WTC11 (cell line): Measurements from ENCODE around the gene PCDH9. TPM values are rescaled to one million over a fixed set of nuclear protein-coding genes. Genes with fewer than 3 reads are reported as not detected.

Experiments used
- ATAC-seq: fragments of 200-7000 bp; cut with Tn5 transposase; 2 replicates; pipeline ENCODE4 v1.10.0; 2021; ENCODE audit warnings: mild to moderate bottlenecking, moderate library complexity
- CTCF ChIA-PET: fragments of 300-600 bp; sonication (Branson Sonifier 250); formaldehyde crosslinking; loops from one replicate; lab custom pipeline; 2021; ENCODE audit warnings: antibody characterized with exemption; lab: Charles Lee
- POLR2A ChIA-PET: fragments of 350-600 bp; sonication (Branson Sonifier 250); formaldehyde crosslinking; loops from one replicate; lab custom pipeline; 2021; ENCODE audit warnings: antibody characterized with exemption; lab: Charles Lee
- DNase-seq: peaks from one replicate; pipeline ENCODE4 v3.0.0; 2021; ENCODE audit warnings: low spot score
- H3K27ac Mint-ChIP-seq: 2 replicates; pipeline ENCODE4 v1.8.0; 2021; ENCODE audit warnings: mixed read lengths
- H3K27me3 Mint-ChIP-seq: 2 replicates; pipeline ENCODE4 v1.8.0; 2021; ENCODE audit warnings: low read depth, mild to moderate bottlenecking, moderate library complexity, mixed read lengths
- H3K36me3 Mint-ChIP-seq: 2 replicates; pipeline ENCODE4 v1.8.0; 2021; ENCODE audit warnings: mixed read lengths
- H3K4me1 Mint-ChIP-seq: 2 replicates; pipeline ENCODE4 v1.8.0; 2022; ENCODE audit warnings: mixed read lengths
- H3K4me3 Mint-ChIP-seq: 2 replicates; pipeline ENCODE4 v1.8.0; 2021; ENCODE audit warnings: mild to moderate bottlenecking, moderate library complexity, mixed read lengths
- H3K9me3 Mint-ChIP-seq: 2 replicates; pipeline ENCODE4 v1.8.0; 2021; ENCODE audit warnings: mixed read lengths
- ETV6 ChIP-seq: sonication (generic); formaldehyde crosslinking; IDR thresholded peaks from 2 replicates; pipeline ENCODE4 v1.8.1; 2022; ENCODE audit warnings: mild to moderate bottlenecking, missing genetic modification reagents
- FOXK1 ChIP-seq: sonication (generic); formaldehyde crosslinking; IDR thresholded peaks from 2 replicates; pipeline ENCODE4 v1.8.0; 2022; ENCODE audit warnings: mild to moderate bottlenecking, moderate library complexity, missing genetic modification reagents
- FOXP1 ChIP-seq: sonication (generic); formaldehyde crosslinking; IDR thresholded peaks from 2 replicates; pipeline ENCODE4 v1.8.0; 2022; ENCODE audit warnings: missing genetic modification reagents, mild to moderate bottlenecking, moderate library complexity, borderline replicate concordance
- GABPB1 ChIP-seq: sonication (generic); formaldehyde crosslinking; IDR thresholded peaks from 2 replicates; pipeline ENCODE4 v1.8.1; 2023; ENCODE audit warnings: mild to moderate bottlenecking, missing genetic modification reagents
- IRF2 ChIP-seq: sonication (generic); formaldehyde crosslinking; IDR thresholded peaks from 2 replicates; pipeline ENCODE4 v1.8.0; 2022; ENCODE audit warnings: low read depth, missing genetic modification reagents, borderline replicate concordance
- JAZF1 ChIP-seq: fragments of 250-450 bp; sonication (Bioruptor Pico); IDR thresholded peaks from 2 replicates; pipeline ENCODE4 v1.9.0; 2021; ENCODE audit warnings: moderate library complexity, mild to moderate bottlenecking, inconsistent platforms
- KAT7 ChIP-seq: sonication (generic); formaldehyde crosslinking; IDR thresholded peaks from 2 replicates; pipeline ENCODE4 v1.8.1; 2023; ENCODE audit warnings: missing genetic modification reagents, mild to moderate bottlenecking, borderline replicate concordance
- NFE2L1 ChIP-seq: sonication (generic); formaldehyde crosslinking; IDR thresholded peaks from 2 replicates; pipeline ENCODE4 v1.8.1; 2023; ENCODE audit warnings: missing genetic modification reagents
- NR1H2 ChIP-seq: sonication (generic); formaldehyde crosslinking; IDR thresholded peaks from 2 replicates; pipeline ENCODE4 v1.9.0; 2021; ENCODE audit warnings: mild to moderate bottlenecking, moderate library complexity, missing genetic modification reagents
- NR3C1 ChIP-seq: sonication (generic); formaldehyde crosslinking; conservative IDR thresholded peaks from 2 replicates; pipeline ENCODE4 v1.8.1; 2023; ENCODE audit warnings: low read depth, mild to moderate bottlenecking, missing genetic modification reagents
- OVOL2 ChIP-seq: fragments of 250-450 bp; sonication (Bioruptor Pico); IDR thresholded peaks from 2 replicates; pipeline ENCODE4 v1.9.0; 2021; ENCODE audit warnings: mild to moderate bottlenecking, borderline replicate concordance
- PRRX2 ChIP-seq: fragments of 250-450 bp; sonication (Bioruptor Pico); IDR thresholded peaks from 2 replicates; pipeline ENCODE4 v1.8.0; 2021; ENCODE audit warnings: mild to moderate bottlenecking
- SMAD3 ChIP-seq: sonication (generic); formaldehyde crosslinking; IDR thresholded peaks from 2 replicates; pipeline ENCODE4 v1.8.0; 2022; ENCODE audit warnings: missing genetic modification reagents, mild to moderate bottlenecking, borderline replicate concordance
- SMAD4 ChIP-seq: sonication (generic); formaldehyde crosslinking; IDR thresholded peaks from 2 replicates; pipeline ENCODE4 v1.8.0; 2022; ENCODE audit warnings: mild to moderate bottlenecking, missing genetic modification reagents
- ZMAT4 ChIP-seq: fragments of 250-450 bp; sonication (Bioruptor Pico); IDR thresholded peaks from 2 replicates; pipeline ENCODE4 v1.9.0; 2021; ENCODE audit warnings: mild to moderate bottlenecking
- ZNF121 ChIP-seq: sonication (generic); formaldehyde crosslinking; IDR thresholded peaks from 2 replicates; pipeline ENCODE4 v1.8.0; 2023; ENCODE audit warnings: missing genetic modification reagents
- ZNF263 ChIP-seq: sonication (generic); formaldehyde crosslinking; IDR thresholded peaks from 2 replicates; pipeline ENCODE4 v1.8.1; 2022; ENCODE audit warnings: low read depth, mild to moderate bottlenecking, moderate library complexity, missing genetic modification reagents
- ZSCAN18 ChIP-seq: fragments of 250-450 bp; sonication (Bioruptor Pico); IDR thresholded peaks from 2 replicates; pipeline ENCODE4 v2.1.2; 2022; ENCODE audit warnings: mild to moderate bottlenecking, moderate library complexity
- total RNA-seq: library from RNA; stranded (reverse); gene quantifications from 3 replicates; pipeline ENCODE4 v1.2.3, GENCODE V29; 2021
- TF ChIP-seq, protein P1 (sequence below): fragments of 250-450 bp; sonication (Bioruptor Pico); conservative IDR thresholded peaks from 2 replicates; pipeline ENCODE4 v1.9.0; 2021; ENCODE audit warnings: mild to moderate bottlenecking
- TF ChIP-seq, protein P2 (sequence below): sonication (generic); formaldehyde crosslinking; IDR thresholded peaks from 2 replicates; pipeline ENCODE4 v1.8.0; 2023; ENCODE audit warnings: mild to moderate bottlenecking, missing genetic modification reagents
- TF ChIP-seq, protein P3 (sequence below): sonication (generic); formaldehyde crosslinking; IDR thresholded peaks from 2 replicates; pipeline ENCODE4 v1.8.1; 2022; ENCODE audit warnings: low read depth, missing genetic modification reagents, borderline replicate concordance
- TF ChIP-seq, protein P4 (sequence below): fragments of 250-450 bp; sonication (Bioruptor Pico); IDR thresholded peaks from 2 replicates; pipeline ENCODE4 v1.9.0; 2021; ENCODE audit warnings: mild to moderate bottlenecking, borderline replicate concordance
- TF ChIP-seq, protein P5 (sequence below): sonication (generic); formaldehyde crosslinking; IDR thresholded peaks from 2 replicates; pipeline ENCODE4 v1.8.0; 2022; ENCODE audit warnings: mild to moderate bottlenecking, missing genetic modification reagents

The PCDH9 gene
- total RNA-seq, 1 experiment from 2014 or later = 0.48 TPM

DNA sequence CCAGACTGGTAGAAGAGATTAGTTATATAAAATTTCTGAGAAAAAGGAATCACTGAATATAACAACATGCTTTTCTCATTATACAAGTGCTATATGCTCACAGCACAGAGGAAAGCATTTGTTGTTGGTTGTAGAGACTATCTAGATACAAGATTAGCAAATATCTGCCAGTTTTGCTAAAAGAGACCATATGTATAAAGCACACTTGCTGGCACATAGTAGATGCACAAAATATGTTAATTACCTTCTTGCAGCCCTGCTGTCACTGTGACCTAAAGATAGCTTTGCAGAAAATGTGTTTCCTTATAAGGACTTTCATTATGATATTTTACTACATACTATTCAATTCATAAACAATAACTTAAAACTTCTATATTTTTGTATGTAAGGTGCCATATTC lies 755.1 kb downstream of the PCDH9 start:
- TF ChIP-seq SMAD3 (CRISPR knock-in tag) = no peak
- TF ChIP-seq OVOL2 = no peak
- TF ChIP-seq ETV6 (CRISPR knock-in tag) = no peak
- TF ChIP-seq, protein P1, sequence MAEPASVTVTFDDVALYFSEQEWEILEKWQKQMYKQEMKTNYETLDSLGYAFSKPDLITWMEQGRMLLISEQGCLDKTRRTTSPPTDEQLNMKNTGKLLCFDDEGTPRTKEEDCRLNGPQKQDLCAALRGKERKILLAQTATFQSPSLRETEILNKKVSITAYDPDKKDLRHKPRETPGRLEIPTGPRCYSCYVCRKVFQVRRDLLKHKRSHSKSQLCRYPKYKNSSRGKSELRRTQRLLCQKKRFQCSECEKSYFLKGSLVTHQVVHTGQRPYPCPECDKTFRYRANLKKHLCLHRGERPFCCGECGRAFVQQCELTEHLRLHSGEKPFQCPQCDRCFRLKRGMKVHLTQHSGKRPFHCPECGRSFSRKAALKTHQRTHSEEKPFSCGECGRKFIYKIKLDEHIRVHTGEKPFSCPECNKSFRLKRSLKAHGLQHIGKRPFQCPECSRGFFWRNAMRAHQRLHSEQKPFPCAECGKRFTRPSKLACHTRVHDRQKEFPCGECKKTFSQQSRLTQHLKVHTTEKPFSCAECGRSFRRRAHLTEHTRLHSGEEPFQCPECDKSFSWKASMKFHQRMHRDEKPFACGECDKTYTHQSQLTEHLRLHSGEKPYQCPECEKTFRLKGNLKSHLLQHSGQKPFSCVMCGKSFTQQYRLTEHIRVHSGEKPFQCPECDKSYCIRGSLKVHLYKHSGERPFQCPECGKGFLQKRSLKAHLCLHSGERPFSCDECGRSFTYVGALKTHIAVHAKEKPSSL = no peak
- no peak for TF ChIP-seq GABPB1
- TF ChIP-seq NR1H2 (CRISPR knock-in tag) = no peak
- no peak for TF ChIP-seq IRF2 (CRISPR knock-in tag)
- no peak for TF ChIP-seq ZSCAN18
- no peak for TF ChIP-seq KAT7 (CRISPR knock-in tag)
- TF ChIP-seq NFE2L1 (CRISPR knock-in tag) = no peak
- no peak for ATAC-seq
- DNase-seq = no peak
- H3K9me3 Mint-ChIP-seq = peaks cover 10% of the 10 kb centered on the region
- no peak overlapping the region for H3K27ac Mint-ChIP-seq
- CTCF ChIA-PET = no interaction called here
- no peaks in the 10 kb centered on the region for H3K4me1 Mint-ChIP-seq
- POLR2A ChIA-PET = no interaction called here
- no peaks in the 10 kb centered on the region for H3K27me3 Mint-ChIP-seq
- no peak overlapping the region for H3K4me3 Mint-ChIP-seq
- peaks cover 7% of the 10 kb centered on the region for H3K36me3 Mint-ChIP-seq

DNA sequence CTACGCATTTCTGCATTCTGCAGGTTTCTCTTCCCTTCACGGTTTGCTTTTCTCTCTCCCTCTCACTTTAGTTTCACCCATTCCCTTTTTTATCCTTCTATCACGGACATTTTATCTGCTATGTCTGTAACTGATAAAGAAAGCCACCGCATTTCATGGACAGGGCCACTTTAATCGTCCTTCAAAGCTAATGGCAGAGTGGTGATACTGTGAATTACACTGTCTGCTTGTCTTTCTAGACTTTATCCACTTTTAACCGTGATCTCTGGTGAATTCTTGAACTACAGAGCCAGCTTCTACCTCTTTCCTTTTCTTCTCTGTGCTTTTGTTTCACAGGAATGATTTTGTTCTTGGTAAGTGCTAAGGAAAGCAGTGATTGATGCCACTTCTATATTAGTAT lies 760.4 kb downstream of the PCDH9 start:
- Mint-ChIP-seq H3K36me3 (no peaks in the 10 kb centered on the region), H3K9me3 (no peaks in the 10 kb centered on the region), H3K4me1 (no peaks in the 10 kb centered on the region), H3K27ac (no peak overlapping the region), H3K27me3 (no peaks in the 10 kb centered on the region), H3K4me3 (no peak overlapping the region)
- DNase-seq = no peak
- POLR2A ChIA-PET = no interaction called here
- 0 out of 2 replicates have a peak, but pooled peaks have one; percentile 34 for ATAC-seq
- CTCF ChIA-PET = interaction anchor here (1.0 to 1.2 kb wide), 2 partner anchors 22 to 543 kb away, joined by 3 to 4 read pairs; no protein-coding TSS in a partner anchor
- no peak for TF ChIP-seq ZMAT4 (CRISPR knock-in tag)
- TF ChIP-seq PRRX2 (CRISPR knock-in tag) = no peak
- no peak for TF ChIP-seq SMAD4
- TF ChIP-seq, protein P2, sequence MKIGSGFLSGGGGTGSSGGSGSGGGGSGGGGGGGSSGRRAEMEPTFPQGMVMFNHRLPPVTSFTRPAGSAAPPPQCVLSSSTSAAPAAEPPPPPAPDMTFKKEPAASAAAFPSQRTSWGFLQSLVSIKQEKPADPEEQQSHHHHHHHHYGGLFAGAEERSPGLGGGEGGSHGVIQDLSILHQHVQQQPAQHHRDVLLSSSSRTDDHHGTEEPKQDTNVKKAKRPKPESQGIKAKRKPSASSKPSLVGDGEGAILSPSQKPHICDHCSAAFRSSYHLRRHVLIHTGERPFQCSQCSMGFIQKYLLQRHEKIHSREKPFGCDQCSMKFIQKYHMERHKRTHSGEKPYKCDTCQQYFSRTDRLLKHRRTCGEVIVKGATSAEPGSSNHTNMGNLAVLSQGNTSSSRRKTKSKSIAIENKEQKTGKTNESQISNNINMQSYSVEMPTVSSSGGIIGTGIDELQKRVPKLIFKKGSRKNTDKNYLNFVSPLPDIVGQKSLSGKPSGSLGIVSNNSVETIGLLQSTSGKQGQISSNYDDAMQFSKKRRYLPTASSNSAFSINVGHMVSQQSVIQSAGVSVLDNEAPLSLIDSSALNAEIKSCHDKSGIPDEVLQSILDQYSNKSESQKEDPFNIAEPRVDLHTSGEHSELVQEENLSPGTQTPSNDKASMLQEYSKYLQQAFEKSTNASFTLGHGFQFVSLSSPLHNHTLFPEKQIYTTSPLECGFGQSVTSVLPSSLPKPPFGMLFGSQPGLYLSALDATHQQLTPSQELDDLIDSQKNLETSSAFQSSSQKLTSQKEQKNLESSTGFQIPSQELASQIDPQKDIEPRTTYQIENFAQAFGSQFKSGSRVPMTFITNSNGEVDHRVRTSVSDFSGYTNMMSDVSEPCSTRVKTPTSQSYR = no peak
- TF ChIP-seq, protein P3, sequence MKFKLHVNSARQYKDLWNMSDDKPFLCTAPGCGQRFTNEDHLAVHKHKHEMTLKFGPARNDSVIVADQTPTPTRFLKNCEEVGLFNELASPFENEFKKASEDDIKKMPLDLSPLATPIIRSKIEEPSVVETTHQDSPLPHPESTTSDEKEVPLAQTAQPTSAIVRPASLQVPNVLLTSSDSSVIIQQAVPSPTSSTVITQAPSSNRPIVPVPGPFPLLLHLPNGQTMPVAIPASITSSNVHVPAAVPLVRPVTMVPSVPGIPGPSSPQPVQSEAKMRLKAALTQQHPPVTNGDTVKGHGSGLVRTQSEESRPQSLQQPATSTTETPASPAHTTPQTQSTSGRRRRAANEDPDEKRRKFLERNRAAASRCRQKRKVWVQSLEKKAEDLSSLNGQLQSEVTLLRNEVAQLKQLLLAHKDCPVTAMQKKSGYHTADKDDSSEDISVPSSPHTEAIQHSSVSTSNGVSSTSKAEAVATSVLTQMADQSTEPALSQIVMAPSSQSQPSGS (CRISPR knock-in tag) = no peak
- TF ChIP-seq ZNF121 (CRISPR knock-in tag) = no peak
- TF ChIP-seq JAZF1 (CRISPR knock-in tag) = no peak
- no peak for TF ChIP-seq FOXK1 (CRISPR knock-in tag)
- TF ChIP-seq, protein P4, sequence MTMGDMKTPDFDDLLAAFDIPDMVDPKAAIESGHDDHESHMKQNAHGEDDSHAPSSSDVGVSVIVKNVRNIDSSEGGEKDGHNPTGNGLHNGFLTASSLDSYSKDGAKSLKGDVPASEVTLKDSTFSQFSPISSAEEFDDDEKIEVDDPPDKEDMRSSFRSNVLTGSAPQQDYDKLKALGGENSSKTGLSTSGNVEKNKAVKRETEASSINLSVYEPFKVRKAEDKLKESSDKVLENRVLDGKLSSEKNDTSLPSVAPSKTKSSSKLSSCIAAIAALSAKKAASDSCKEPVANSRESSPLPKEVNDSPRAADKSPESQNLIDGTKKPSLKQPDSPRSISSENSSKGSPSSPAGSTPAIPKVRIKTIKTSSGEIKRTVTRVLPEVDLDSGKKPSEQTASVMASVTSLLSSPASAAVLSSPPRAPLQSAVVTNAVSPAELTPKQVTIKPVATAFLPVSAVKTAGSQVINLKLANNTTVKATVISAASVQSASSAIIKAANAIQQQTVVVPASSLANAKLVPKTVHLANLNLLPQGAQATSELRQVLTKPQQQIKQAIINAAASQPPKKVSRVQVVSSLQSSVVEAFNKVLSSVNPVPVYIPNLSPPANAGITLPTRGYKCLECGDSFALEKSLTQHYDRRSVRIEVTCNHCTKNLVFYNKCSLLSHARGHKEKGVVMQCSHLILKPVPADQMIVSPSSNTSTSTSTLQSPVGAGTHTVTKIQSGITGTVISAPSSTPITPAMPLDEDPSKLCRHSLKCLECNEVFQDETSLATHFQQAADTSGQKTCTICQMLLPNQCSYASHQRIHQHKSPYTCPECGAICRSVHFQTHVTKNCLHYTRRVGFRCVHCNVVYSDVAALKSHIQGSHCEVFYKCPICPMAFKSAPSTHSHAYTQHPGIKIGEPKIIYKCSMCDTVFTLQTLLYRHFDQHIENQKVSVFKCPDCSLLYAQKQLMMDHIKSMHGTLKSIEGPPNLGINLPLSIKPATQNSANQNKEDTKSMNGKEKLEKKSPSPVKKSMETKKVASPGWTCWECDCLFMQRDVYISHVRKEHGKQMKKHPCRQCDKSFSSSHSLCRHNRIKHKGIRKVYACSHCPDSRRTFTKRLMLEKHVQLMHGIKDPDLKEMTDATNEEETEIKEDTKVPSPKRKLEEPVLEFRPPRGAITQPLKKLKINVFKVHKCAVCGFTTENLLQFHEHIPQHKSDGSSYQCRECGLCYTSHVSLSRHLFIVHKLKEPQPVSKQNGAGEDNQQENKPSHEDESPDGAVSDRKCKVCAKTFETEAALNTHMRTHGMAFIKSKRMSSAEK = no peak
- TF ChIP-seq, protein P5, sequence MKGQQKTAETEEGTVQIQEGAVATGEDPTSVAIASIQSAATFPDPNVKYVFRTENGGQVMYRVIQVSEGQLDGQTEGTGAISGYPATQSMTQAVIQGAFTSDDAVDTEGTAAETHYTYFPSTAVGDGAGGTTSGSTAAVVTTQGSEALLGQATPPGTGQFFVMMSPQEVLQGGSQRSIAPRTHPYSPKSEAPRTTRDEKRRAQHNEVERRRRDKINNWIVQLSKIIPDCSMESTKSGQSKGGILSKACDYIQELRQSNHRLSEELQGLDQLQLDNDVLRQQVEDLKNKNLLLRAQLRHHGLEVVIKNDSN (CRISPR knock-in tag) = no peak
- TF ChIP-seq ZNF263 (CRISPR knock-in tag) = no peak
- no peak for TF ChIP-seq FOXP1 (CRISPR knock-in tag)
- no peak for TF ChIP-seq KAT7 (CRISPR knock-in tag)
- no peak for TF ChIP-seq NR3C1 (CRISPR knock-in tag)
